Measurements from ENCODE around the gene CCSER1.

DNA sequence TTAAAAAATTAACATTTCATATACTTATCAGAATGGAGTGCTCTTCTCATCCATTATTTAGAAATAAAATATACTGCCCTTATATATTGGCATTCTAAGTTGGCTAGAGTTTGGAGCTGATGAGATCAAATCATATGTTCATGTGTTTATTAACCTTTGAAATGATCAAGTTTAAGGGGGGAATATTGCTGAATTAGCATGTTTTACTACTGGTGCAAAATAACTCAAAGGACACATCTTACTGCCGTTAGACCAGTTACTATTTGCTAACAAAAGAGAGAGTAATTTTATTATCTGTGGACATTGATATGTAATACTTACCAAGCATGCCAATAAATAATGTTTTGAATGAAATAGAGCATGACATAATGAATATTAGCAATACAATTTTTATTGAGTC is 901.0 kb downstream of the CCSER1 start:
- TF ChIP-seq, protein P1, sequence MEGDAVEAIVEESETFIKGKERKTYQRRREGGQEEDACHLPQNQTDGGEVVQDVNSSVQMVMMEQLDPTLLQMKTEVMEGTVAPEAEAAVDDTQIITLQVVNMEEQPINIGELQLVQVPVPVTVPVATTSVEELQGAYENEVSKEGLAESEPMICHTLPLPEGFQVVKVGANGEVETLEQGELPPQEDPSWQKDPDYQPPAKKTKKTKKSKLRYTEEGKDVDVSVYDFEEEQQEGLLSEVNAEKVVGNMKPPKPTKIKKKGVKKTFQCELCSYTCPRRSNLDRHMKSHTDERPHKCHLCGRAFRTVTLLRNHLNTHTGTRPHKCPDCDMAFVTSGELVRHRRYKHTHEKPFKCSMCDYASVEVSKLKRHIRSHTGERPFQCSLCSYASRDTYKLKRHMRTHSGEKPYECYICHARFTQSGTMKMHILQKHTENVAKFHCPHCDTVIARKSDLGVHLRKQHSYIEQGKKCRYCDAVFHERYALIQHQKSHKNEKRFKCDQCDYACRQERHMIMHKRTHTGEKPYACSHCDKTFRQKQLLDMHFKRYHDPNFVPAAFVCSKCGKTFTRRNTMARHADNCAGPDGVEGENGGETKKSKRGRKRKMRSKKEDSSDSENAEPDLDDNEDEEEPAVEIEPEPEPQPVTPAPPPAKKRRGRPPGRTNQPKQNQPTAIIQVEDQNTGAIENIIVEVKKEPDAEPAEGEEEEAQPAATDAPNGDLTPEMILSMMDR (IDR thresholded peaks at IDR 0.05; ENCODE audit: borderline replicate concordance, extremely low read depth, low read length, poor library complexity, severe bottlenecking) = no peak
- TF ChIP-seq EZH2 (IDR thresholded peaks at IDR 0.05; ENCODE audit: borderline replicate concordance, low read depth, low read length, severe bottlenecking) = no peak
